Activated T-cell treated with anti-CD3 and anti-CD28 coated beads, Interleukin-2, amount 50 U/mL, for 48 hours (primary cell): ENCODE results near the gene CBX4.

Experiments
- DNase-seq, 2 experiments: peaks; one replicate each; pipeline ENCODE4 v3.0.0-alpha.2; 2020

CBX4 gene

GRCh38 chr17:79799174-79799537 is 40.1 kb downstream of the CBX4 start:
- no peak for DNase-seq

- DNase-seq = peak; percentile 29 to 47
These were observed 40.7 kb downstream of the CBX4 start for GRCh38 chr17:79798299-79799173.

- peak; percentile 33 to 45 for DNase-seq
These were observed 41.5 kb downstream of the CBX4 start for GRCh38 chr17:79797492-79798298.

- DNase-seq = peak; percentile 99
These were observed 42.3 kb downstream of the CBX4 start, which contains the start of gene CBX8 for GRCh38 chr17:79796763-79797491. Gene CBX8, minus strand, starts transcription at chr17:79797077. Its CDS starts 79 bp downstream, at chr17:79796998.

GRCh38 chr17:79796444-79796762 is 42.8 kb downstream of the CBX4 start:
- DNase-seq = no peak

GRCh38 chr17:79795795-79796443 is 43.3 kb downstream of the CBX4 start:
- no peak for DNase-seq

GRCh38 chr17:79794659-79795511 is 44.4 kb downstream of the CBX4 start:
- no peak for DNase-seq

GRCh38 chr17:79793924-79794304 is 45.3 kb downstream of the CBX4 start:
- no peak for DNase-seq

GRCh38 chr17:79792984-79793923 is 46.0 kb downstream of the CBX4 start:
- DNase-seq = no peak

GRCh38 chr17:79792341-79792871 is 46.8 kb downstream of the CBX4 start:
- DNase-seq = no peak

- DNase-seq = no peak
These were observed 47.5 kb downstream of the CBX4 start for GRCh38 chr17:79791735-79792161.

GRCh38 chr17:79790805-79791734 is 48.2 kb downstream of the CBX4 start:
- peak in 1 of 2 experiments; percentile 30 for DNase-seq

- peak; percentile 50 to 60 for DNase-seq
These were observed 49.1 kb downstream of the CBX4 start for GRCh38 chr17:79789943-79790804.

GRCh38 chr17:79788989-79789942 is 50.0 kb downstream of the CBX4 start:
- no peak for DNase-seq

- no peak for DNase-seq
These were observed 50.8 kb downstream of the CBX4 start for GRCh38 chr17:79788455-79788854.

GRCh38 chr17:79786930-79787643 is 52.2 kb downstream of the CBX4 start:
- DNase-seq = no peak
